ENCODE measurements around the gene NFATC4.

Gene NFATC4

DNA sequence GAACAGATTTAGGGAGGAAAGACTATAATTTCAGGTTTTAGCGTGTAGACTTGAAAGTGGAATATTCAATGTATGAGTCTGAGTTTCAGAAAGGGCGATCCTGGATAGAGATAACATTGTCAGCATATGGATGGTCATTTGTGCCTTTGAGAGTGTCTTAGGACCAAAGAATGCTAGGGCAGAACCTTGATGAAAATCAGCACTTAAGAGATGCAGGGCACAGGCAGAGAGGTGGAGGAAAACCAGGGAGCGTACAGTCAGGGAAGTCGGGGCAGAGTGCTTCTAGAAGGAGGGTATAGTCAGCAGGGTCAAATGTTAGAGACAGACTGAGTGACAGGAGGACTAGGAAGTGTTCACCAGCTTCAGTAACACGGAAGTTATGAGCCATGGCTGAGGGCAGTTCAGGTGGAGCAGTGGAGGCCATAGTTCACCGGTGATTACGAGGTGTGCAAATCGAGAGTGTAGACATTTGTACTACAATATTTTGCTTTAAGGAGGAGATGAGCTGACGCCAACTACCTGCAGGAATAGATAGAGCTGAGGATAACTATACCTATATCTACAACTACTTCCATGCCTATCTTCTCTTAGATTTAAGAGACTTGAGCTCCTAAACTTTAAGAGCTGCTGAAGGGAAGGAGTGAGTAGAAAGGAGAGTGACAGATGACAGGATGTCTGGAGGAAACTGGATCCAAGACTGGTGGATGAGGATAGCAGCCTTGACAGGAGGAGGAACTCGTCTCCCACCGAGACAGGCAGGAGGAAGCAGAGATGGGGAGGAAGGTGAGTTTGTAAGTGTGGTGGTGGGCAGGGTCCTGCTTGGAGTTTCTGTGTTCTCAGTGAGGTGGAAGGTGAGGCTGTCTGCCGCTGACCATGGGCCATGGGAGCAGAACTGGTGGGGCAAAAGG, 55.0 kb downstream of the NFATC4 start:
- TF ChIP-seq ZNF488 (tag by site-specific recombination; IDR thresholded peaks at IDR 0.05) = no peak
- TF ChIP-seq ZBTB49 (tag by site-specific recombination; IDR thresholded peaks at IDR 0.05; ENCODE audit: low read depth) = no peak
- no peak for TF ChIP-seq ZNF555 (tag by site-specific recombination; conservative IDR thresholded peaks at IDR 0.05)
- no peak for TF ChIP-seq ZNF623 (tag by site-specific recombination; IDR thresholded peaks at IDR 0.05)
- TF ChIP-seq ZNF510 (tag by site-specific recombination; IDR thresholded peaks at IDR 0.05; ENCODE audit: insufficient replicate concordance) = no peak
- no peak for TF ChIP-seq PBX3 (CRISPR knock-in tag; IDR thresholded peaks at IDR 0.05)
- no peak for TF ChIP-seq ZNF148 (tag by site-specific recombination; IDR thresholded peaks at IDR 0.05; ENCODE audit: borderline replicate concordance)
- TF ChIP-seq ZNF114 (tag by site-specific recombination; IDR thresholded peaks at IDR 0.05) = no peak
- no peak for TF ChIP-seq ZNF654 (tag by site-specific recombination; IDR thresholded peaks at IDR 0.05; ENCODE audit: low read depth)
- TF ChIP-seq, protein P1, sequence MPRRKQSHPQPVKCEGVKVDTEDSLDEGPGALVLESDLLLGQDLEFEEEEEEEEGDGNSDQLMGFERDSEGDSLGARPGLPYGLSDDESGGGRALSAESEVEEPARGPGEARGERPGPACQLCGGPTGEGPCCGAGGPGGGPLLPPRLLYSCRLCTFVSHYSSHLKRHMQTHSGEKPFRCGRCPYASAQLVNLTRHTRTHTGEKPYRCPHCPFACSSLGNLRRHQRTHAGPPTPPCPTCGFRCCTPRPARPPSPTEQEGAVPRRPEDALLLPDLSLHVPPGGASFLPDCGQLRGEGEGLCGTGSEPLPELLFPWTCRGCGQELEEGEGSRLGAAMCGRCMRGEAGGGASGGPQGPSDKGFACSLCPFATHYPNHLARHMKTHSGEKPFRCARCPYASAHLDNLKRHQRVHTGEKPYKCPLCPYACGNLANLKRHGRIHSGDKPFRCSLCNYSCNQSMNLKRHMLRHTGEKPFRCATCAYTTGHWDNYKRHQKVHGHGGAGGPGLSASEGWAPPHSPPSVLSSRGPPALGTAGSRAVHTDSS (tag by site-specific recombination; IDR thresholded peaks at IDR 0.05) = no peak
- no peak for TF ChIP-seq ZNF830 (tag by site-specific recombination; IDR thresholded peaks at IDR 0.05; ENCODE audit: low read depth)
- no peak for TF ChIP-seq ZNF335 (tag by site-specific recombination; conservative IDR thresholded peaks at IDR 0.05)
- no peak for TF ChIP-seq ZNF391 (tag by site-specific recombination; IDR thresholded peaks at IDR 0.05; ENCODE audit: borderline replicate concordance, low read depth)
- TF ChIP-seq ZNF626 (tag by site-specific recombination; IDR thresholded peaks at IDR 0.05) = no peak
- TF ChIP-seq ZNF48 (tag by site-specific recombination; IDR thresholded peaks at IDR 0.05) = no peak
- TF ChIP-seq, protein P2, sequence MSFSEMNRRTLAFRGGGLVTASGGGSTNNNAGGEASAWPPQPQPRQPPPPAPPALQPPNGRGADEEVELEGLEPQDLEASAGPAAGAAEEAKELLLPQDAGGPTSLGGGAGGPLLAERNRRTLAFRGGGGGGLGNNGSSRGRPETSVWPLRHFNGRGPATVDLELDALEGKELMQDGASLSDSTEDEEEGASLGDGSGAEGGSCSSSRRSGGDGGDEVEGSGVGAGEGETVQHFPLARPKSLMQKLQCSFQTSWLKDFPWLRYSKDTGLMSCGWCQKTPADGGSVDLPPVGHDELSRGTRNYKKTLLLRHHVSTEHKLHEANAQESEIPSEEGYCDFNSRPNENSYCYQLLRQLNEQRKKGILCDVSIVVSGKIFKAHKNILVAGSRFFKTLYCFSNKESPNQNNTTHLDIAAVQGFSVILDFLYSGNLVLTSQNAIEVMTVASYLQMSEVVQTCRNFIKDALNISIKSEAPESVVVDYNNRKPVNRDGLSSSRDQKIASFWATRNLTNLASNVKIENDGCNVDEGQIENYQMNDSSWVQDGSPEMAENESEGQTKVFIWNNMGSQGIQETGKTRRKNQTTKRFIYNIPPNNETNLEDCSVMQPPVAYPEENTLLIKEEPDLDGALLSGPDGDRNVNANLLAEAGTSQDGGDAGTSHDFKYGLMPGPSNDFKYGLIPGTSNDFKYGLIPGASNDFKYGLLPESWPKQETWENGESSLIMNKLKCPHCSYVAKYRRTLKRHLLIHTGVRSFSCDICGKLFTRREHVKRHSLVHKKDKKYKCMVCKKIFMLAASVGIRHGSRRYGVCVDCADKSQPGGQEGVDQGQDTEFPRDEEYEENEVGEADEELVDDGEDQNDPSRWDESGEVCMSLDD (tag by site-specific recombination; IDR thresholded peaks at IDR 0.05) = no peak
- no peak for TF ChIP-seq KLF8 (tag by site-specific recombination; IDR thresholded peaks at IDR 0.05)
- TF ChIP-seq ZNF585B (tag by site-specific recombination; IDR thresholded peaks at IDR 0.05) = no peak
- no peak for TF ChIP-seq ZBTB48 (tag by site-specific recombination; IDR thresholded peaks at IDR 0.05)
- no peak for TF ChIP-seq ZNF184 (tag by site-specific recombination; IDR thresholded peaks at IDR 0.05)
- ChIA-PET CTCF (interaction anchor here (0.7 to 3.8 kb wide), 8 partner anchors 8 to 96 kb away, joined by 3 to 23 read pairs (median 6); no protein-coding TSS in a partner anchor), POLR2A (interaction anchor here (1.1 kb wide), 1 partner anchor 12 kb away, joined by 3 read pairs; no protein-coding TSS in a partner anchor)
- Histone ChIP-seq H3K36me3 (ENCODE audit: control insufficient read depth in 2 of 2, insufficient read depth in 1 of 2, low read length in 2 of 2) (no peaks in the 10 kb centered on the region), H3K27ac (ENCODE audit: extremely low read depth, low read depth, low read length) (no peak overlapping the region), H3K4me1 (ENCODE audit: control insufficient read depth, insufficient read depth, low read length) (peaks cover 7% of the 10 kb centered on the region; the same call in 1 of the 2 replicates), H3K9me3 (ENCODE audit: control insufficient read depth, insufficient read depth, low read depth, low read length) (no peaks in the 10 kb centered on the region), H3K4me3 (ENCODE audit: low read depth, low read length) (no peak overlapping the region)

Data from HEK293 (cell line).